Measurements from ENCODE around the gene THRB.

DNA sequence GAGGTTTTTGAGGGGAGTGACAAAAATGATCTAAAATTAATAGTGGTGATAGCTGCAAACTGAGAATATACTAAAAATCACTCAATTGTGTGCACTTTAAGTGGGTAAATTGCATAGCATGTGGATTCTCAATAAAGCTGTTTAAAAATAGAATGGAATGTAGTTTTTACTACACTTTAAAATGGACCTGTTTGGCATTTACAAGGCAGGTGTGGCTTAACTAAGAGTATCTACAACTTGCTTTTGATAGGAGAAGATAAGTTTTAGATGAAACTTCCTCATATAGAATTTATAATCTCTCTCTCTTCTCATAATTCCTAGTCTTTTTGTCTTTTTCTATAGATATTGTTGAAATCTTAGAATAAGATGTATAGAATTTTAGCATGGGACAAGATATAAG lies 40.3 kb downstream of the THRB start:
- TF ChIP-seq, protein P1, sequence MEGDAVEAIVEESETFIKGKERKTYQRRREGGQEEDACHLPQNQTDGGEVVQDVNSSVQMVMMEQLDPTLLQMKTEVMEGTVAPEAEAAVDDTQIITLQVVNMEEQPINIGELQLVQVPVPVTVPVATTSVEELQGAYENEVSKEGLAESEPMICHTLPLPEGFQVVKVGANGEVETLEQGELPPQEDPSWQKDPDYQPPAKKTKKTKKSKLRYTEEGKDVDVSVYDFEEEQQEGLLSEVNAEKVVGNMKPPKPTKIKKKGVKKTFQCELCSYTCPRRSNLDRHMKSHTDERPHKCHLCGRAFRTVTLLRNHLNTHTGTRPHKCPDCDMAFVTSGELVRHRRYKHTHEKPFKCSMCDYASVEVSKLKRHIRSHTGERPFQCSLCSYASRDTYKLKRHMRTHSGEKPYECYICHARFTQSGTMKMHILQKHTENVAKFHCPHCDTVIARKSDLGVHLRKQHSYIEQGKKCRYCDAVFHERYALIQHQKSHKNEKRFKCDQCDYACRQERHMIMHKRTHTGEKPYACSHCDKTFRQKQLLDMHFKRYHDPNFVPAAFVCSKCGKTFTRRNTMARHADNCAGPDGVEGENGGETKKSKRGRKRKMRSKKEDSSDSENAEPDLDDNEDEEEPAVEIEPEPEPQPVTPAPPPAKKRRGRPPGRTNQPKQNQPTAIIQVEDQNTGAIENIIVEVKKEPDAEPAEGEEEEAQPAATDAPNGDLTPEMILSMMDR (IDR thresholded peaks at IDR 0.05), result no peak
- TF ChIP-seq POLR2A (IDR thresholded peaks at IDR 0.05), result no peak
